PC-3 (cell line): ENCODE measurements around the gene BRIP1. TPM values are rescaled to one million over a fixed set of nuclear protein-coding genes. Genes with fewer than 3 reads are reported as not detected.

Source experiments
- ATAC-seq: fragments of 200-7000 bp; cut with Tn5 transposase; 2 replicates; pipeline ENCODE4 v1.9.1; 2020; ENCODE audit warnings: mild to moderate bottlenecking, moderate library complexity
- BruUV-seq: library from RNA; stranded (reverse); fragments of 400-500 nt; replicated peaks from 2 replicates; lab custom pipeline; 2021; lab: Mats Ljungman, UMichigan
- CTCF ChIA-PET: fragments of 300-600 bp; sonication (Branson Sonifier 250); formaldehyde crosslinking; loops from one replicate; lab custom pipeline; 2022; ENCODE audit warnings: antibody characterized with exemption; lab: Charles Lee
- POLR2A ChIA-PET: fragments of 300-600 bp; sonication (Branson Sonifier 250); formaldehyde crosslinking; loops from one replicate; lab custom pipeline; 2022; ENCODE audit warnings: antibody characterized with exemption; ENCODE audit not compliant: unreplicated experiment; lab: Charles Lee
- DNase-seq: peaks from one replicate; pipeline ENCODE4 v3.0.0-alpha.2; 2015
- H2AFZ ChIP-seq: fragments of 300-600 bp; sonication (generic); 2 replicates; pipeline ENCODE4 v1.6.0; 2016; ENCODE audit warnings: antibody characterized with exemption, low read length
- H3F3A ChIP-seq: fragments of 300-600 bp; sonication (generic); one replicate; pipeline ENCODE4 v1.6.0; 2017; ENCODE audit warnings: antibody characterized with exemption, low read length, control low read depth, mild to moderate bottlenecking; ENCODE audit not compliant: unreplicated experiment
- H3K27ac ChIP-seq: fragments of 300-600 bp; sonication (generic); 2 replicates; pipeline ENCODE4 v1.5.1; 2016; ENCODE audit warnings: mild to moderate bottlenecking, low read length
- H3K27me3 ChIP-seq: fragments of 300-600 bp; sonication (generic); 2 replicates; pipeline ENCODE4 v1.6.1; 2016; ENCODE audit warnings: low read length, mixed read lengths
- H3K36me3 ChIP-seq: fragments of 300-600 bp; sonication (generic); 2 replicates; pipeline ENCODE4 v1.6.1; 2016; ENCODE audit warnings: low read depth, mixed run types, low read length, mixed read lengths
- H3K4me1 ChIP-seq: fragments of 300-600 bp; sonication (generic); 2 replicates; pipeline ENCODE4 v1.5.1; 2016; ENCODE audit warnings: low read length; ENCODE audit not compliant: insufficient read depth
- H3K4me2 ChIP-seq: fragments of 300-600 bp; sonication (generic); 2 replicates; pipeline ENCODE4 v1.6.0; 2016; ENCODE audit warnings: low read length
- H3K4me3 ChIP-seq: fragments of 300-600 bp; sonication (generic); 2 replicates; pipeline ENCODE4 v1.5.1; 2016; ENCODE audit warnings: mild to moderate bottlenecking, low read length, mixed read lengths
- H3K79me2 ChIP-seq: fragments of 300-600 bp; sonication (generic); 2 replicates; pipeline ENCODE4 v1.6.1; 2017; ENCODE audit warnings: low read length, mixed read lengths
- H3K9ac ChIP-seq: fragments of 300-600 bp; sonication (generic); 2 replicates; pipeline ENCODE4 v1.6.0; 2016; ENCODE audit warnings: mild to moderate bottlenecking, low read length
- H3K9me2 ChIP-seq: fragments of 300-600 bp; sonication (generic); replicated peaks from 2 replicates; pipeline ENCODE4 v1.6.1; 2016; ENCODE audit warnings: mixed run types, low read length, mixed read lengths
- H3K9me3 ChIP-seq: fragments of 300-600 bp; sonication (generic); 2 replicates; pipeline ENCODE4 v1.6.1; 2016; ENCODE audit warnings: low read length, mixed read lengths
- H4K20me1 ChIP-seq: fragments of 300-600 bp; sonication (generic); 2 replicates; pipeline ENCODE4 v1.6.1; 2016; ENCODE audit warnings: low read length, mixed read lengths
- EZH2 ChIP-seq: fragments of 300-600 bp; sonication (generic); IDR thresholded peaks from one replicate; pipeline ENCODE4 v1.6.1; 2017; ENCODE audit warnings: antibody characterized with exemption, mild to moderate bottlenecking, low read length; ENCODE audit not compliant: unreplicated experiment
- EZH2phosphoT487 ChIP-seq: fragments of 300-600 bp; sonication (generic); IDR thresholded peaks from 2 replicates; pipeline ENCODE4 v1.6.1; 2018; ENCODE audit warnings: mild to moderate bottlenecking, antibody characterized with exemption, low read length, borderline replicate concordance
- intact Hi-C: fragments of 100-400 bp; cut with micrococcal nuclease; formaldehyde crosslinking; loops from 2 replicates; pipeline ENCODE4 v1.9.0; 2023
- total RNA-seq: library from RNA; depleted of rRNA; stranded (reverse); fragments of >200 nt; gene quantifications from 2 replicates; pipeline ENCODE4 v1.2.3, GENCODE V29; 2014
- TF ChIP-seq, protein P1 (sequence below): fragments of 300-600 bp; sonication (generic); conservative IDR thresholded peaks from 2 replicates; pipeline ENCODE4 v1.5.1; 2017; ENCODE audit warnings: antibody characterized with exemption, low read depth, mild to moderate bottlenecking, low read length

Gene BRIP1
- total RNA-seq, 1 experiment from 2014 or later: 21.1 TPM

DNA sequence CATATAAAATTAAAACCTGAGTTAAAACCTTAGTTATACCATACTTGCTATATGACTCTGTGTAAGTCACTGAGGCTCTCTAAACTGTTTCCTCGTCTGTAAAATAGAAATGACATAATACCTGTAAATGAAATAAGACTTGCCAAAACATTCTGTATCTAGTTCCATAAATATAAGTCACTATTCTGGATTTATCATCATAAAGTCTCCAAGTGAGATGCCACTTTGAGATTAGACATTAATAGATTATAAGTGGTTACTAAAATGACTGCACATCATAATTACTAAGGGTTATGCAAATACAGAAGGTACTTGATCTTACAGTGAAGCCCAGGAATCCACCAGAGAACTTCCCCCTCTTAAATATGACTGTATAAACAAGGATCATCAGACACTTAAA is 12.0 kb upstream of the BRIP1 start:
- no peaks in the 10 kb centered on the region for H3K79me2 ChIP-seq
- peaks cover 30% of the 10 kb centered on the region for H3K36me3 ChIP-seq
- CTCF ChIA-PET: no interaction called here
- H2AFZ ChIP-seq: no peak overlapping the region
- no peaks in the 10 kb centered on the region for H3K9me2 ChIP-seq
- TF ChIP-seq EZH2 (no peak), EZH2phosphoT487 (no peak)
- TF ChIP-seq, protein P1, sequence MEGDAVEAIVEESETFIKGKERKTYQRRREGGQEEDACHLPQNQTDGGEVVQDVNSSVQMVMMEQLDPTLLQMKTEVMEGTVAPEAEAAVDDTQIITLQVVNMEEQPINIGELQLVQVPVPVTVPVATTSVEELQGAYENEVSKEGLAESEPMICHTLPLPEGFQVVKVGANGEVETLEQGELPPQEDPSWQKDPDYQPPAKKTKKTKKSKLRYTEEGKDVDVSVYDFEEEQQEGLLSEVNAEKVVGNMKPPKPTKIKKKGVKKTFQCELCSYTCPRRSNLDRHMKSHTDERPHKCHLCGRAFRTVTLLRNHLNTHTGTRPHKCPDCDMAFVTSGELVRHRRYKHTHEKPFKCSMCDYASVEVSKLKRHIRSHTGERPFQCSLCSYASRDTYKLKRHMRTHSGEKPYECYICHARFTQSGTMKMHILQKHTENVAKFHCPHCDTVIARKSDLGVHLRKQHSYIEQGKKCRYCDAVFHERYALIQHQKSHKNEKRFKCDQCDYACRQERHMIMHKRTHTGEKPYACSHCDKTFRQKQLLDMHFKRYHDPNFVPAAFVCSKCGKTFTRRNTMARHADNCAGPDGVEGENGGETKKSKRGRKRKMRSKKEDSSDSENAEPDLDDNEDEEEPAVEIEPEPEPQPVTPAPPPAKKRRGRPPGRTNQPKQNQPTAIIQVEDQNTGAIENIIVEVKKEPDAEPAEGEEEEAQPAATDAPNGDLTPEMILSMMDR: no peak
- intact Hi-C loops: no loop called here
- POLR2A ChIA-PET: interaction anchor here (0.7 kb wide), 1 partner anchor 191 kb away, joined by 5 read pairs; no protein-coding TSS in a partner anchor
- no peaks in the 10 kb centered on the region for H4K20me1 ChIP-seq
- no TSS peak for BruUV-seq
- DNase-seq (no peak), ATAC-seq (peak; percentile 89)
- no peaks in the 10 kb centered on the region for H3K4me1 ChIP-seq
- H3K4me2 ChIP-seq: no peak overlapping the region
- H3K27me3 ChIP-seq: no peaks in the 10 kb centered on the region
- no peaks in the 10 kb centered on the region for H3K9me3 ChIP-seq
- no peak overlapping the region for H3K27ac ChIP-seq
- no peak overlapping the region for H3K9ac ChIP-seq
- no peaks in the 10 kb centered on the region for H3F3A ChIP-seq
- H3K4me3 ChIP-seq: no peak overlapping the region

DNA sequence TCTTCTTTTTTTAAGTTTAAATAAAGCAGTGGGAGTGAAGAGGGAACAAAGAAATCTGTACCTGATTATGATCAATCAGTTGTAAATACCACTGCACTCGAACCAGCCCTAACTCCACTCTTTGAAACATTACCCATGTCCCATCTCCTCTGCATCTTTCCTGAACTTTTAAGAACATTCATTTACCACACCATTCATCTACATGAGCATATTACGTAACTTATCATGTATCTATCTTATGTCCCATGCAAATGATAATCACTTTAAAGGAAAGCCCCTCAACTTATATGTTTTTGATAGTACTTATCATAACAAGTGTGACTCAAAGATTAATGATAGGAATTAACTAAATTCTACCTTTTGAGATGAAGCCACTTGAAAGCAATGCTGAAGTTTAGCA is 10.7 kb upstream of the BRIP1 start:
- no TSS peak for BruUV-seq
- TF ChIP-seq, protein P1: no peak
- TF ChIP-seq EZH2phosphoT487 (no peak), EZH2 (no peak)
- Histone ChIP-seq H2AFZ (no peak overlapping the region), H3K9me2 (no peaks in the 10 kb centered on the region), H4K20me1 (no peaks in the 10 kb centered on the region), H3K4me3 (no peak overlapping the region), H3K36me3 (peaks cover 39% of the 10 kb centered on the region), H3K9ac (no peak overlapping the region), H3K27ac (no peak overlapping the region), H3K79me2 (no peaks in the 10 kb centered on the region), H3K9me3 (no peaks in the 10 kb centered on the region), H3K4me1 (no peaks in the 10 kb centered on the region), H3K4me2 (no peak overlapping the region), H3F3A (no peaks in the 10 kb centered on the region), H3K27me3 (no peaks in the 10 kb centered on the region)
- intact Hi-C loops: no loop called here
- ATAC-seq: no peak
- no peak for DNase-seq
- ChIA-PET CTCF (no interaction called here), POLR2A (interaction anchor here (0.8 kb wide), 1 partner anchor 11 kb away, joined by 6 read pairs; the partner anchor contains the start of gene BRIP1)

DNA sequence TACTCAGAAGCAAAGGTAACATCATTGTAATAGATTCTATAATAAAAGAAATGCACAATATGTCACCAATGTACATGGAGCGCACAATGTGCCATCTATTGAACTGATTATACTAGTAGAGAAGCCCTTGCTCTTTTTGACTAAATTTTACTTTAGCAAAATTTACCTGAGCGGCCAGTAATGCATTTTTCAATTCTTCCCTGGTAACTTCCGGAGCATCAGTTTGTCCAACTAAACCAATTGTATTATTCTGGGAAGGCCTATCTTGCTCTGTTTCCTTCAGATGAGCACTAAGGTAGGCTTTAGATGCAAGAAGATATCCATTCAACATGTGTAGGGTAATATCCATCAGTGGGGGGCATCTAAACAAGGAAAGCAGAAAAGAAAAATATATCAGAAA is 8.8 kb upstream of the BRIP1 start:
- intact Hi-C loops: no loop called here
- ATAC-seq (no peak), DNase-seq (no peak)
- Histone ChIP-seq H2AFZ (no peak overlapping the region), H3K79me2 (no peaks in the 10 kb centered on the region), H3K27me3 (no peaks in the 10 kb centered on the region), H3K9ac (no peak overlapping the region), H3K36me3 (peaks cover 40% of the 10 kb centered on the region), H3K9me2 (no peaks in the 10 kb centered on the region), H4K20me1 (no peaks in the 10 kb centered on the region), H3K4me2 (no peak overlapping the region), H3K4me1 (no peaks in the 10 kb centered on the region), H3K4me3 (no peak overlapping the region), H3F3A (no peaks in the 10 kb centered on the region), H3K27ac (no peak overlapping the region), H3K9me3 (no peaks in the 10 kb centered on the region)
- TF ChIP-seq, protein P1: no peak
- TF ChIP-seq EZH2 (no peak), EZH2phosphoT487 (no peak)
- no TSS peak for BruUV-seq
- ChIA-PET POLR2A (no interaction called here), CTCF (no interaction called here)
